HEK293 (cell line): ENCODE results near the gene SLC17A9.

Source experiments
- ZNF132 ChIP-seq: fragments of 450-650 bp; formaldehyde crosslinking; IDR thresholded peaks from 2 replicates; pipeline ENCODE4 v1.5.1; 2017; ENCODE audit warnings: missing biosample characterization, missing genetic modification characterization, borderline replicate concordance
- ZNF174 ChIP-seq: fragments of 450-650 bp; formaldehyde crosslinking; IDR thresholded peaks from 2 replicates; pipeline ENCODE4 v1.5.0; 2017; ENCODE audit warnings: missing biosample characterization, mild to moderate bottlenecking, missing genetic modification characterization
- ZNF37A ChIP-seq: fragments of 450-650 bp; IDR thresholded peaks from 2 replicates; pipeline ENCODE4 v1.5.1; 2018; ENCODE audit warnings: missing biosample characterization, missing genetic modification characterization
- TF ChIP-seq, protein P1 (sequence below): fragments of 450-650 bp; formaldehyde crosslinking; conservative IDR thresholded peaks from 2 replicates; pipeline ENCODE4 v1.5.1; 2016; ENCODE audit warnings: low read depth, missing biosample characterization, missing genetic modification characterization

- TF ChIP-seq ZNF37A (no peak), ZNF132 (tag by site-specific recombination) (no peak), ZNF174 (tag by site-specific recombination) (no peak)
- TF ChIP-seq, protein P1, sequence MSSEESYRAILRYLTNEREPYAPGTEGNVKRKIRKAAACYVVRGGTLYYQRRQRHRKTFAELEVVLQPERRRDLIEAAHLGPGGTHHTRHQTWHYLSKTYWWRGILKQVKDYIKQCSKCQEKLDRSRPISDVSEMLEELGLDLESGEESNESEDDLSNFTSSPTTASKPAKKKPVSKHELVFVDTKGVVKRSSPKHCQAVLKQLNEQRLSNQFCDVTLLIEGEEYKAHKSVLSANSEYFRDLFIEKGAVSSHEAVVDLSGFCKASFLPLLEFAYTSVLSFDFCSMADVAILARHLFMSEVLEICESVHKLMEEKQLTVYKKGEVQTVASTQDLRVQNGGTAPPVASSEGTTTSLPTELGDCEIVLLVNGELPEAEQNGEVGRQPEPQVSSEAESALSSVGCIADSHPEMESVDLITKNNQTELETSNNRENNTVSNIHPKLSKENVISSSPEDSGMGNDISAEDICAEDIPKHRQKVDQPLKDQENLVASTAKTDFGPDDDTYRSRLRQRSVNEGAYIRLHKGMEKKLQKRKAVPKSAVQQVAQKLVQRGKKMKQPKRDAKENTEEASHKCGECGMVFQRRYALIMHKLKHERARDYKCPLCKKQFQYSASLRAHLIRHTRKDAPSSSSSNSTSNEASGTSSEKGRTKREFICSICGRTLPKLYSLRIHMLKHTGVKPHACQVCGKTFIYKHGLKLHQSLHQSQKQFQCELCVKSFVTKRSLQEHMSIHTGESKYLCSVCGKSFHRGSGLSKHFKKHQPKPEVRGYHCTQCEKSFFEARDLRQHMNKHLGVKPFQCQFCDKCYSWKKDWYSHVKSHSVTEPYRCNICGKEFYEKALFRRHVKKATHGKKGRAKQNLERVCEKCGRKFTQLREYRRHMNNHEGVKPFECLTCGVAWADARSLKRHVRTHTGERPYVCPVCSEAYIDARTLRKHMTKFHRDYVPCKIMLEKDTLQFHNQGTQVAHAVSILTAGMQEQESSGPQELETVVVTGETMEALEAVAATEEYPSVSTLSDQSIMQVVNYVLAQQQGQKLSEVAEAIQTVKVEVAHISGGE (tag by site-specific recombination), result no peak
Measured at GRCh38 chr20:63005365-63005861, 52.9 kb downstream of the SLC17A9 start.
